ENCODE measurements around the gene DLG5. TPM values are rescaled to one million over a fixed set of nuclear protein-coding genes. Genes with fewer than 3 reads are reported as not detected.

DLG5 gene
- total and polyA plus RNA-seq, 9 of the 15 experiments (the other 6 are each of a cell fraction or from before 2014, with no cell fraction given) = 1.4 to 26.8 (median 11.2) TPM

- TF ChIP-seq ZNF449 (CRISPR knock-in tag; IDR thresholded peaks at IDR 0.05) (no peak), HIVEP1 (CRISPR knock-in tag; IDR thresholded peaks at IDR 0.05) (no peak), COPS2 (conservative IDR thresholded peaks at IDR 0.05) (no peak), CLOCK (CRISPR knock-in tag; IDR thresholded peaks at IDR 0.05; ENCODE audit: borderline replicate concordance) (no peak), ARID4B (CRISPR knock-in tag; IDR thresholded peaks at IDR 0.05) (no peak), PREB (CRISPR knock-in tag; IDR thresholded peaks at IDR 0.05) (no peak), HOXB6 (CRISPR knock-in tag; IDR thresholded peaks at IDR 0.05; ENCODE audit: borderline replicate concordance) (no peak), KDM5B (IDR thresholded peaks at IDR 0.05; ENCODE audit: insufficient replicate concordance, low read depth, low read length) (peak; percentile 50), SRF (CRISPR knock-in tag; IDR thresholded peaks at IDR 0.05) (0 out of 4 replicates have a peak, but pooled peaks of 1 of the 2 experiments have one; percentile 21), TFAP4 (CRISPR knock-in tag; IDR thresholded peaks at IDR 0.05; ENCODE audit: borderline replicate concordance) (no peak)
These were observed 44.6 kb upstream of the DLG5 start (continued) for GRCh38 chr10:77970869-77971803.
